ENCODE results near the gene CUL1.

CUL1 gene

GRCh38 chr7:148791546-148791945, 92.8 kb downstream of the CUL1 start:
- no peak for TF ChIP-seq CTCF (conservative IDR thresholded peaks at IDR 0.05; ENCODE audit: low read depth, low read length)
- H3K79me2 ChIP-seq (ENCODE audit: insufficient read depth, low read depth) = peaks cover 12% of the 10 kb centered on the region; the same call in 1 of the 2 replicates
- no peaks in the 10 kb centered on the region for H3K27me3 ChIP-seq (ENCODE audit: insufficient read depth, low read depth)
- H3K4me2 ChIP-seq = no peak overlapping the region
- peaks cover 71% of the 10 kb centered on the region for H3K36me3 ChIP-seq (ENCODE audit: insufficient read depth)
- H3K4me1 ChIP-seq (ENCODE audit: low read depth, poor library complexity, severe bottlenecking) = peaks cover 18% of the 10 kb centered on the region
- no peak overlapping the region for H3K4me3 ChIP-seq (IDR thresholded peaks at IDR 0.05; ENCODE audit: insufficient read depth, low read depth, low read length)
- no peak overlapping the region for H3K27ac ChIP-seq
- no peaks in the 10 kb centered on the region for H4K20me1 ChIP-seq (ENCODE audit: insufficient read depth)
- H3K9ac ChIP-seq = no peak overlapping the region
- no peak overlapping the region for H2AFZ ChIP-seq (ENCODE audit: low read depth)

GRCh38 chr7:148793590-148793989, 94.9 kb downstream of the CUL1 start:
- Histone ChIP-seq H3K79me2 (ENCODE audit: insufficient read depth, low read depth) (peaks cover 13% of the 10 kb centered on the region; the same call in 1 of the 2 replicates), H3K27me3 (ENCODE audit: insufficient read depth, low read depth) (no peaks in the 10 kb centered on the region), H3K4me3 (IDR thresholded peaks at IDR 0.05; ENCODE audit: insufficient read depth, low read depth, low read length) (no peak overlapping the region), H2AFZ (ENCODE audit: low read depth) (no peak overlapping the region), H4K20me1 (ENCODE audit: insufficient read depth) (no peaks in the 10 kb centered on the region), H3K4me1 (ENCODE audit: low read depth, poor library complexity, severe bottlenecking) (peaks cover 18% of the 10 kb centered on the region), H3K36me3 (ENCODE audit: insufficient read depth) (peaks cover 75% of the 10 kb centered on the region), H3K4me2 (peak overlapping the region; percentile 26; the same call in 1 of the 2 replicates), H3K9ac (no peak overlapping the region), H3K27ac (peak overlapping the region; percentile 5; the same call in 1 of the 2 replicates)
- no peak for TF ChIP-seq CTCF (conservative IDR thresholded peaks at IDR 0.05; ENCODE audit: low read depth, low read length)

- H4K20me1 ChIP-seq (ENCODE audit: insufficient read depth) = no peaks in the 10 kb centered on the region
- H3K4me2 ChIP-seq = no peak overlapping the region
- H3K79me2 ChIP-seq (ENCODE audit: insufficient read depth, low read depth) = peaks cover 13% of the 10 kb centered on the region; the same call in 1 of the 2 replicates
- H3K4me1 ChIP-seq (ENCODE audit: low read depth, poor library complexity, severe bottlenecking) = peaks cover 18% of the 10 kb centered on the region
- peaks cover 70% of the 10 kb centered on the region for H3K36me3 ChIP-seq (ENCODE audit: insufficient read depth)
- H3K9ac ChIP-seq = no peak overlapping the region
- H2AFZ ChIP-seq (ENCODE audit: low read depth) = no peak overlapping the region
- H3K27ac ChIP-seq = no peak overlapping the region
- no peaks in the 10 kb centered on the region for H3K27me3 ChIP-seq (ENCODE audit: insufficient read depth, low read depth)
- TF ChIP-seq CTCF (conservative IDR thresholded peaks at IDR 0.05; ENCODE audit: low read depth, low read length) = no peak
- H3K4me3 ChIP-seq (IDR thresholded peaks at IDR 0.05; ENCODE audit: insufficient read depth, low read depth, low read length) = no peak overlapping the region
Measured at GRCh38 chr7:148794476-148794875, 95.8 kb downstream of the CUL1 start.

- peaks cover 66% of the 10 kb centered on the region for H3K36me3 ChIP-seq (ENCODE audit: insufficient read depth)
- H3K27me3 ChIP-seq (ENCODE audit: insufficient read depth, low read depth) = no peaks in the 10 kb centered on the region
- no peaks in the 10 kb centered on the region for H4K20me1 ChIP-seq (ENCODE audit: insufficient read depth)
- no peak overlapping the region for H3K4me3 ChIP-seq (IDR thresholded peaks at IDR 0.05; ENCODE audit: insufficient read depth, low read depth, low read length)
- no peak for TF ChIP-seq CTCF (conservative IDR thresholded peaks at IDR 0.05; ENCODE audit: low read depth, low read length)
- no peak overlapping the region for H3K4me2 ChIP-seq
- no peak overlapping the region for H3K27ac ChIP-seq
- peaks cover 13% of the 10 kb centered on the region; the same call in 1 of the 2 replicates for H3K79me2 ChIP-seq (ENCODE audit: insufficient read depth, low read depth)
- H3K9ac ChIP-seq = no peak overlapping the region
- H2AFZ ChIP-seq (ENCODE audit: low read depth) = no peak overlapping the region
- peaks cover 18% of the 10 kb centered on the region for H3K4me1 ChIP-seq (ENCODE audit: low read depth, poor library complexity, severe bottlenecking)
Measured at GRCh38 chr7:148796841-148797240, 98.1 kb downstream of the CUL1 start.

Measured in KMS-11 (cell line).